Iris pigment epithelial cell (primary cell): ENCODE measurements around the gene CHST9.
"Not testable (repeated sequence)": the region's sequence is repeated elsewhere in the genome, so short reads cannot be mapped to it uniquely, and the experiment has no call there.

ENCODE experiments used
- DNase-seq: peaks from one replicate; pipeline ENCODE4 v3.0.0-alpha.2; 2011; ENCODE audit warnings: low read depth

CHST9 gene

GRCh38 chr18:27004056-27004829, 180.9 kb downstream of the CHST9 start:
- peak; percentile 13 for DNase-seq

DNA sequence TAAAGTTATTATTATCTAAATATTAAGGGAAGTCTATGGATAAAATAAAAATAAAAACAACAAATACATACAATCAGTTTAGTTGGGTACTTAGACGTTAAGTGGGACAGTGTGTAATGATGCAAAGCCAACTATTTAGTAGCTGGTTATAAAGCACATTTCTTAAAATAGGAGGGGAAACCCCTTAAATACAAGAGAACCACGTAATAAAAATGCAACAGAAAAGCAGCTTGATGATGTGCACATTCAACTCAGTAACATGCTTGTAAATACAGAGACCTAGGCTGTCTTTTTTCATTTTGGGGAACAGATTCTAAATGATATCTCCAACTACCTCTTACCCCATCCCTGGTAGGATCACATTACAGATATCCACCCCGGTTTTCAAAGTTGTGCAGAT, 185.3 kb downstream of the CHST9 start:
- DNase-seq = no peak

DNA sequence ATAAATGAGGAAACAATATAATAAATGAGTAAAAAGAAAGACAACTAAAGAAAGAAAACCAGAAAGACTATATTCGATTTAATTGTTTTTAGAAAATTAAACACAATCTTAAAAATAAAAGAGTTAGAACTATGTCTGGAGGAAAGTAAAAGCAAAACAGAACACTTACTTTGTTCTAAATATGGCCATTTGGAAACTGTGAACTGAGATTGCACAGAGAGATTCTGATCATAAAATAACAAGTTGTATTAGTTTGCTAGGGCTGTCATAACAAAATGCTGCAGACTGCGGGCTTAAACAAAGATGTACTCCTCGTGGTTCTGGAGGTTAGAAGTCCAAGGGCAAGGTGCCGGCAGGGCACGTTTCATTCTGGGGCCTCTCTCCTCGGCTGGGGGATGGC, 191.5 kb downstream of the CHST9 start:
- no peak for DNase-seq

DNA sequence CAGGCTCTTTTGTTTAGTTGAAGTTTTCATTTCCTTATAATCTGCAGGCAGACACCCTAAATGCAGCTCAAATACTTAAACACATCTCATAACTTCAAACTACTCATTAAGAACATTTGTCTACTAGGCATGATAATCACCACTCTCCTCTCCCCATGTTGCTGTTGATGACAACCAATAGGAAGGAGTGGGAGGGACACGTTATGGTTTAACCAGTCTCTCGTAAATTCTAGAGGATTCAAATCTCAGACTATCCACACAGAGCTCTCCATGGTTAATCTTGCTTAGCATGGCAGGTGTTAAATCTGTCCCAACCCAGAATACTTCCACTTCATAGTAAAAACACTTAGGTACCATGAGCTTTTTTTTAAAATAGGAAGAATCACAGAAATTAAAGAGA, 192.2 kb downstream of the CHST9 start:
- no peak for DNase-seq

GRCh38 chr18:26989842-26990241, 195.3 kb downstream of the CHST9 start:
- no peak for DNase-seq

DNA sequence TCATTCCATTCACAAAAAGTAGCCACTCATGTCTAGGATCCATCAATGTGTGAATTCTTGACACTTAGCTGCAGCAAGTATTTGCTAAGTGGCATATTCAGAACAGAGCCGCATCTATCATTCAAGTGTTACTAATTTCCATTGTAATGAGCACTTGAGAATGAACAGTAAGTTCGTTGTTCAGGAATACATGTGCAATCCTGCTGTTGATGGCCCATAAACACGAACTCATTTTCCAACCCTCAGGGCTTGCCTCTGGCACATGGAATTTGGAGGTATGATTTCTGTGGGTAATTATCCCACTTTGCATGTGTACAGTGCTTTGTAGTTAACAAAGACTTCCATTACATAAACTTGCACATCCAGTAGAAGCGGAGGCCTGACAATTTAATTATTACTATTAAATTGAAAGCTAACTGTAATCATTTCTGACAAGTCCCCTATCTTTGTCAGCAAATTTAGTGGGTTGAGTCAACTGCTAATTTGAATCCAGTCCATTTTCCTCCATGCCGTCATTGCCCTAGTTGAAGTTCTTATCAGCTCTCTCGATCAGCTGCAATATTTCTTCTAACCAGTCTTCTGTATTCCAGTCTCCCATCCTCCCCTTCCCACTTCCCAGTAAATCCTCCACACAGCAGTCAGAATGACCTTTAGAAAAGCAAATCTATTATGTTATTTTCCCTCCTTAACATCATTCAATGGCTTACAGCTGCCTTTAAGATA, 203.6 kb downstream of the CHST9 start:
- DNase-seq = no peak

GRCh38 chr18:26978812-26979341, 206.2 kb downstream of the CHST9 start:
- no peak for DNase-seq

DNA sequence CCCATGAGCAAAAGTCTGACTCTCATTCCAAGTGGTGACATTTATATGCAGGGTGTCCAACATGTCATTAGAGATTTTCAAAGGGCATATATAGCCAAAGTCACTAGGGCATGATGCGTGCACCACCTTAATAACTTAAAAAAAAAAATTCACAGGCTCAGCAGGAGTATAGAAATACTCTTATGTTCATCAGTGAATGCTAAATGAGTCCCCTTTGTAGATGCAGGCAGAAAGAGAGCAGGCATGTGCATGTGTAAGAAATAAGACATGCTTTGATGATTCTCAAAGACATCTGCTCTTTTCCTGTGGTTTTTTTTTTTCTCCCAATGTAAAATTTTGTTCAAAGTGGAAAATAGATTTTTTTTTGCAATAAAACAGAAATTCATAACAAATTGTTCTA, 207.3 kb downstream of the CHST9 start:
- no peak for DNase-seq

- DNase-seq = no peak
These were observed 208.9 kb downstream of the CHST9 start for GRCh38 chr18:26976206-26976605.

- not testable (repeated sequence) for DNase-seq
These were observed 212.6 kb downstream of the CHST9 start for GRCh38 chr18:26972549-26972948.

DNA sequence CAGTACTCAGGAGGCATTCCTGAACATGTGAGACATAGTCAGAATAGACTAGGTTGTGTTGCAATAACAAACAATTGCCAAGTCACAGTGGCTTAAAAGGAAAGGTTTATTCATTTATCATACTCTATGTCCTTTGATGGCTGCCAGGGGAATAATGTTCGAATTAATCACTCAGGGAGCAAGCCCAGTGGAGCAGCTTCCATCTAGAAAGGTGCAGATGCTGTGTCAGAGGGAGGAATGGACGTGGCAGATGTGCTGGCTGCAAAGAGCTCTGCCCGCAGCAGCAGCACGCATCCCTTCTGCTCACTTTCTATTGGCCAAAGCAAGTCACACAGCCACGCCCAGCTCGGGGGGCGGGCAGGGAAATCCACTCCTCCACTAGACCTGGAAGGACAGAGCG, 213.7 kb downstream of the CHST9 start:
- no peak for DNase-seq

- no peak for DNase-seq
These were observed 214.5 kb downstream of the CHST9 start for GRCh38 chr18:26970637-26971036.

GRCh38 chr18:26965206-26965605, 219.9 kb downstream of the CHST9 start:
- no peak for DNase-seq

- DNase-seq = no peak
These were observed 221.8 kb downstream of the CHST9 start for GRCh38 chr18:26963292-26963691.

DNA sequence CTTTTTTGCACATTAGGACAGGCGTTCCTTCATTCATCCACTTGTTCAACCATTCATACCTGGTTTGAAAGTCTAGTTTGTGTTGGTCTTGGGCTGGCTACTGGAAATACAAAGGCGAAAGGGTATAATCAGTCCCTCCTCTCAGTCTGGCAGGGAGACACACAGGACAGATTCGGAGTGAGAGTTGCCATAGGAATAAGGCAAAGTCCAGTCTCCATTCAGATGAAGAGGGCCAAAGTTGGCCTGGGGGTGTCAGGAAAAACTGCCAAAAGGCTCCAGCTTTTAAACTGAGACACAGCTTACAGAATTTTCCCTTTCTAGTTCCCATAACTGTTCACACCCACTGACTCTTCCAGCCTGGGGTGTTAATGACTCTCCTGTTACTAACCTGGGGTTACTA, 223.3 kb downstream of the CHST9 start:
- no peak for DNase-seq

GRCh38 chr18:26960911-26961310, 224.2 kb downstream of the CHST9 start:
- DNase-seq = no peak

- DNase-seq = no peak
These were observed 228.2 kb downstream of the CHST9 start for GRCh38 chr18:26956863-26957262.

DNA sequence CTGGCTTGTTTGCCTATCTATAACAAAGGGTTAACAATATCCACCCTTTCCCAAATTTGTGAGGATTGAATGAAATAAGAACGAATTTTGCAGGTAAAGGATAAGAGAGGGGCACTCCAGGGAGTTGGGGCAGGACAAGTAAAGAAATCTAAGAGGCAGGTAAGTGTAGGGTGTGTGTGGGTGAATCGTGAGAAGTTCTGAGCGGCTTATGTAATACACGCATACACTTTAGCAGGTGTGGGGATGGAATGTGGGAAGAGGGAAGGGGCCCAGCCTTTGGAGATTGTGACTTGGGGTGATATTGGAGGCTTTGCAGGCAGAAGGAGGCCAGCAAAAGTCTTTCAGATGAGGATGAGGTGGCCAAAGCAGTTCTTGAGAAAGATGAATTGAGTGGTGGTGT, 236.4 kb downstream of the CHST9 start:
- DNase-seq = no peak

- DNase-seq = no peak
These were observed 241.2 kb downstream of the CHST9 start for GRCh38 chr18:26943906-26944305.

DNA sequence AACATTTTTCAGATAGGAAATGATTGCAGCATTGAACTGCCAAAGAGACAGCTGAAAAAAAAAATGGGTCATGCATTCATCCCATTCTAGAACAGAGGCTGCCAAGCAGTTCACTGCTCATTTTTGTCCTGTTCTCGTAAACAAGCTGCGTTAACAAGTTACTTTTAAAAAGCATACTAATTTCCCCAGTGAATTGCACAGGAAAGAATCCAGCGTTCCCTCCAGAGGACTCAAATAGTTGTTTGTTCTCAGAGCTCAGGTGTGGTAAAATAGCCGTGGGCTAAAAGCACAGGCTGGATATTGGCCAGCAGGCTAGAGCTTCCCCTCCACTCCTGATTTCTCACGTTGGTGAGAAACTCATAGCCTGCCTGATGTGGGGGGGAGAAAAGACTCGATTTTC, 243.5 kb downstream of the CHST9 start:
- DNase-seq = no peak

DNA sequence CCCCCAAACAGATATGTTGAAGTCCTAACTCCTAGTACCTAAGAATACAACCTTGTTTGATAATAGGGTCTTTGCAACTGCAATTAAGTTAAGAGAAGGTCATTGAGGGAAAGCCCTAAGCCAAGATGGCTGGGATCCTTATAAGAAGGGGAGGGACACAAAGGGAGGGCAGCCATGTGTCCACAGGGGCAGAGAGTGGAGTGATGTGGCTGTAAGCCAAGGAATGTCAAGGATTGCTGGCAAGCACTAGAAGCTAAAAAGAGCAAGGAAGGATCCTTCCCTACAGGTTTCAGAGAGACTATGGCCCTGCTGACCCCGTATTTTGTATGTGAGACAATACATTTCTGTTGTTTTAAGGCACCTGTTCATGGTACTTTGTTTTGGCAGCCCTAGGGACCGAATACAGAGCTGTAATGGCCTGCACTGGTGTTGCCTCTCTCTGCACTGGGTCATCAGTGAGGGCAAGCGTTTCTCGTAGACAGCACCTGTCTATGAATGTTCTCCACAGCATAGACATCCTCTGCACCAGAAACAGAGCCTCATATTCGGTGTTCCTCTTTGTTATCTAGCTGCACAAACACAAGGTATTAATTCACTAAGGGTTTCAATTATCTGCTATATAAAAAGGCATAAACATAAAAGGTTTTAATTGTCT, 244.2 kb downstream of the CHST9 start:
- DNase-seq = no peak

DNA sequence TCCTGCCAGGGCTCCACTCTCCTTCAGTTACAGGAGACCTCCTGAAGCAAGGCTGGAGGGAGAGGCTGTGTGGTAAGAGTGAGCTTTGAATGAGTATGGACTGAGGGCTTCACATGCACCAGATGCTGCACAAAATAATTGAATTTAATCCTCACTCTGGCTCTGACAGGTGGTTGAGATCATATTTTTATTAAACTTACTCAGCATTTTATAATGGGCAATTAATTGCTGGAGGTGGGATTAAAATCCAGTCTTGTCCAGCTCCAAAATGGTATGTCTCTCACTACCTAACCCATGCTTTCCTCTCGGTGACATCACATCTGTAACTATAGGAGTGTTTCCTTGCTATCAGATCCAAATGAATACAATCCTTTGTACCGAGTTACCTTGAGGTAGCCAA, 253.4 kb downstream of the CHST9 start:
- no peak for DNase-seq

- no peak for DNase-seq
These were observed 254.5 kb downstream of the CHST9 start for GRCh38 chr18:26930630-26931029.
